DOHH2 (cell line): ENCODE results near the gene POP4.

Source experiments
- H3F3A ChIP-seq: fragments of 200-600 bp; sonication (generic), shearing (Covaris generic); 2 replicates; pipeline ENCODE4 v1.6.0; 2016; ENCODE audit warnings: antibody characterized with exemption, mild to moderate bottlenecking; ENCODE audit not compliant: control insufficient read depth, insufficient read depth
- H3K27ac ChIP-seq: fragments of 200-600 bp; sonication (generic); 2 replicates; pipeline ENCODE4 v1.5.1; 2014; ENCODE audit warnings: low read depth, mild to moderate bottlenecking, low read length, moderate library complexity
- H3K27me3 ChIP-seq: fragments of 200-600 bp; sonication (generic); 2 replicates; pipeline ENCODE4 v1.6.1; 2014; ENCODE audit warnings: mild to moderate bottlenecking, low read length, mixed read lengths; ENCODE audit not compliant: control insufficient read depth
- H3K36me3 ChIP-seq: fragments of 200-600 bp; sonication (generic); 2 replicates; pipeline ENCODE4 v1.6.1; 2014; ENCODE audit warnings: mild to moderate bottlenecking, low read length, moderate library complexity, mixed read lengths; ENCODE audit not compliant: control insufficient read depth
- H3K4me1 ChIP-seq: fragments of 200-600 bp; sonication (generic); 2 replicates; pipeline ENCODE4 v1.6.1; 2014; ENCODE audit warnings: mild to moderate bottlenecking, low read length, mixed read lengths; ENCODE audit not compliant: control insufficient read depth
- H3K4me2 ChIP-seq: fragments of 200-600 bp; sonication (generic); 2 replicates; pipeline ENCODE4 v1.6.0; 2014; ENCODE audit warnings: mild to moderate bottlenecking, low read length, moderate library complexity
- H3K4me3 ChIP-seq: fragments of 200-600 bp; sonication (generic); 2 replicates; pipeline ENCODE4 v1.5.1; 2014; ENCODE audit warnings: mild to moderate bottlenecking, low read length, mixed read lengths
- H3K79me2 ChIP-seq: fragments of 200-600 bp; sonication (generic); 2 replicates; pipeline ENCODE4 v1.6.1; 2014; ENCODE audit warnings: mild to moderate bottlenecking, low read length, mixed read lengths; ENCODE audit not compliant: control insufficient read depth
- H3K9me2 ChIP-seq: fragments of 200-600 bp; sonication (generic); replicated peaks from 2 replicates; pipeline ENCODE4 v1.6.1; 2014; ENCODE audit warnings: mild to moderate bottlenecking, low read length, mixed read lengths; ENCODE audit not compliant: control insufficient read depth
- H3K9me3 ChIP-seq: fragments of 200-600 bp; sonication (generic); 2 replicates; pipeline ENCODE4 v1.6.1; 2014; ENCODE audit warnings: antibody characterized with exemption, low read length, mixed read lengths; ENCODE audit not compliant: control insufficient read depth, insufficient read depth
- H4K20me1 ChIP-seq: fragments of 200-600 bp; sonication (generic); 2 replicates; pipeline ENCODE4 v1.6.0; 2014; ENCODE audit warnings: low read depth, mild to moderate bottlenecking, antibody characterized with exemption, low read length, moderate library complexity; ENCODE audit not compliant: control insufficient read depth, insufficient read depth
- CTCF ChIP-seq: fragments of 200-600 bp; sonication (generic); IDR thresholded peaks from one replicate; pipeline ENCODE4 v1.5.1; 2014; ENCODE audit warnings: antibody characterized with exemption, mild to moderate bottlenecking, low read depth, low read length; ENCODE audit not compliant: poor library complexity, severe bottlenecking
- EZH2phosphoT487 ChIP-seq: fragments of 200-600 bp; sonication (generic); IDR thresholded peaks from 2 replicates; pipeline ENCODE4 v1.6.1; 2017; ENCODE audit warnings: borderline replicate concordance, mild to moderate bottlenecking, antibody characterized with exemption, low read length, moderate library complexity, mixed read lengths

The POP4 gene

DNA sequence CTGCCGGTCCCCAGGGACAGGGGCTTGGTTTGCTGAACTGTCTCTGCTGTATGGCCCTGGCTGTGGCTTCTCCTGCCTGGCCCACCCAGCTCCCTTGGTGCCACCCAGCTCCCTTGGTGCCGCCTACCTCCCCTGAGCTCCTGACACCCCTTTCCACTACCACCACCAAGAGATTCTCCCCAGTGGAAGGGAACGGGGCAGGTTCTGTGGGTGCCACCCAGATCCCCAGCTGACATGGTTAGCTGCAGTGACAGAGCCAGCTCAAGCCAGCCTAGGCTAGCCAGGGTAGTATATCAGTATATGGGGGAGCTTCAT, 28.5 kb upstream of the POP4 start:
- no peak overlapping the region for H3K4me2 ChIP-seq
- no peak overlapping the region for H3K27ac ChIP-seq
- H3K27me3 ChIP-seq: peaks cover 6% of the 10 kb centered on the region; the same call in 1 of the 2 replicates

DNA sequence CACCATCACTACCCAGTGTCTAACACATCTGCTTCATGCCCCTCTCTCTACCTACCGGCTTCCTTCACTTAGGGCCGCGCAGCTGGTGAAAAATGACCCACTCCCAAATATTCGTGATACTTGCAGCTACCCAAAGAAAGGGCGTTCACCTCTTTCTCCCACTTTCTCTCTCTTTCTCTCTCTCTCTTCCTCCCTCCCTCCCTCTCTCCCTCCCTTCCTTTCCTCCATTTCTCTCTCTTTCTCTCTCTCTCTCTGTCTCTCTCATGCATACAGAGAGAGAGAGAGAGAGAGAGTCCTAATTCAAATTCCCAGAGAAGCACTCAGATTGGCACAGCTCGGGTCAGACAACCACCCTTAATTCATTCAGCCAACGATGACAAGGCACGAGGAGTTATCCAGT, 27.7 kb upstream of the POP4 start:
- no peaks in the 10 kb centered on the region for H3K79me2 ChIP-seq
- TF ChIP-seq CTCF (no peak), EZH2phosphoT487 (no peak)
- no peaks in the 10 kb centered on the region for H4K20me1 ChIP-seq
- no peaks in the 10 kb centered on the region for H3K9me2 ChIP-seq
- H3K4me1 ChIP-seq: no peaks in the 10 kb centered on the region
- H3K36me3 ChIP-seq: no peaks in the 10 kb centered on the region
- no peak overlapping the region for H3K4me3 ChIP-seq
- H3F3A ChIP-seq: no peaks in the 10 kb centered on the region
- H3K27ac ChIP-seq: no peak overlapping the region
- no peaks in the 10 kb centered on the region for H3K9me3 ChIP-seq
- H3K4me2 ChIP-seq: no peak overlapping the region
- peaks cover 6% of the 10 kb centered on the region; the same call in 1 of the 2 replicates for H3K27me3 ChIP-seq

More for the DNA sequence above, 28.5 kb upstream of the POP4 start:
- H3K4me1 ChIP-seq: no peaks in the 10 kb centered on the region
- H3K9me2 ChIP-seq: no peaks in the 10 kb centered on the region
- no peaks in the 10 kb centered on the region for H3K9me3 ChIP-seq
- no peaks in the 10 kb centered on the region for H3F3A ChIP-seq
- H3K4me3 ChIP-seq: no peak overlapping the region
- no peaks in the 10 kb centered on the region for H3K36me3 ChIP-seq
- H4K20me1 ChIP-seq: no peaks in the 10 kb centered on the region
- no peak for TF ChIP-seq CTCF
- no peak for TF ChIP-seq EZH2phosphoT487
- no peaks in the 10 kb centered on the region for H3K79me2 ChIP-seq

GRCh38 chr19:29579308-29579910, 26.7 kb upstream of the POP4 start:
- Histone ChIP-seq H3K79me2 (no peaks in the 10 kb centered on the region), H3K9me3 (no peaks in the 10 kb centered on the region), H3K4me3 (no peak overlapping the region), H3K36me3 (no peaks in the 10 kb centered on the region), H3K4me2 (no peak overlapping the region), H3K27me3 (peaks cover 6% of the 10 kb centered on the region; the same call in 1 of the 2 replicates), H3F3A (no peaks in the 10 kb centered on the region), H3K4me1 (no peaks in the 10 kb centered on the region), H3K9me2 (no peaks in the 10 kb centered on the region), H3K27ac (no peak overlapping the region), H4K20me1 (no peaks in the 10 kb centered on the region)
- TF ChIP-seq CTCF (no peak), EZH2phosphoT487 (no peak)
